Esophagus (tissue), 2 donors: ENCODE data around the gene HDAC8. TPM values are rescaled to one million over a fixed set of nuclear protein-coding genes. Genes with fewer than 3 reads are reported as not detected.
"Not testable (repeated sequence)": the region's sequence is repeated elsewhere in the genome, so short reads cannot be mapped to it uniquely, and the experiment has no call there.

Experiments
- H3K27ac ChIP-seq, 2 donors: one replicate each; pipeline ENCODE4 v1.5.1; 2013; ENCODE audit warnings: low read depth in 2 of 2, mild to moderate bottlenecking in 2 of 2, inconsistent platforms in 1 of 2, low read length in 1 of 2, moderate library complexity in 1 of 2
- H3K27me3 ChIP-seq, 2 donors: one replicate each; pipeline ENCODE4 v1.6.1; 2013; ENCODE audit warnings: low read length in 2 of 2, control low read depth in 1 of 2, mild to moderate bottlenecking in 1 of 2; ENCODE audit not compliant: insufficient read depth in 2 of 2, control insufficient read depth in 1 of 2
- H3K36me3 ChIP-seq, 2 donors: one replicate each; pipeline ENCODE4 v1.6.1; 2013; ENCODE audit warnings: low read length in 1 of 2; ENCODE audit not compliant: control insufficient read depth in 2 of 2, insufficient read depth in 2 of 2
- H3K4me1 ChIP-seq, 2 donors: one replicate each; pipeline ENCODE4 v1.6.1; 2013; ENCODE audit warnings: low read length in 1 of 2; ENCODE audit not compliant: control insufficient read depth in 2 of 2, insufficient read depth in 2 of 2
- H3K4me3 ChIP-seq, 2 donors: one replicate each; pipeline ENCODE4 v1.5.1; 2013; ENCODE audit warnings: low read length in 2 of 2, mild to moderate bottlenecking in 2 of 2, low read depth in 1 of 2, moderate library complexity in 1 of 2
- H3K9me3 ChIP-seq, 2 donors: one replicate each; pipeline ENCODE4 v1.6.1; 2013; ENCODE audit warnings: mild to moderate bottlenecking in 2 of 2, low read depth in 1 of 2, low read length in 1 of 2, moderate library complexity in 1 of 2; ENCODE audit not compliant: control insufficient read depth in 2 of 2, insufficient read depth in 1 of 2
- WGBS, 2 donors: extraction: QIAGEN DNeasy Blood & Tissue Kit; methylation state at CpG; one replicate each; pipeline ENCODE4 v1.1.7; 2013; 5-methylcytosine and 5-hydroxymethylcytosine counted together
- polyA plus RNA-seq, 2 donors: library from polyadenylated mRNA; stranded (reverse); fragments of 200-250 nt; gene quantifications; one replicate each; pipeline ENCODE4 v1.2.3, GENCODE V29; 2013
- donor health status: healthy with polysubstance abuse.
- donor health status: Bipolar disorder and iron deficiency.

Gene HDAC8
- polyA plus RNA-seq, 2 donors: 13.9 to 31.1 TPM

GRCh38 chrX:72540318-72540717 lies 32.3 kb downstream of the HDAC8 start:
- Histone ChIP-seq H3K4me1 (no peaks in the 10 kb centered on the region), H3K9me3 (no peaks in the 10 kb centered on the region), H3K36me3 (no peaks in the 10 kb centered on the region), H3K27ac (no peak overlapping the region), H3K4me3 (no peak overlapping the region), H3K27me3 (no peaks in the 10 kb centered on the region)
- WGBS, 2 donors: 12 to 28% methylated on average over 5 of the region's 5 CpGs

- Histone ChIP-seq H3K4me1 (no peaks in the 10 kb centered on the region), H3K4me3 (no peak overlapping the region), H3K36me3 (no peaks in the 10 kb centered on the region), H3K27ac (no peak overlapping the region), H3K27me3 (no peaks in the 10 kb centered on the region), H3K9me3 (no peaks in the 10 kb centered on the region)
- WGBS, 2 donors: 83 to 87% methylated on average over 2 of the region's 2 CpGs
Measured at GRCh38 chrX:72539822-72540221, 32.8 kb downstream of the HDAC8 start.

- 74 to 97% methylated on average over 1 of the region's 1 CpG for WGBS, 2 donors
- no peaks in the 10 kb centered on the region for H3K27me3 ChIP-seq
- no peak overlapping the region for H3K4me3 ChIP-seq
- H3K4me1 ChIP-seq: no peaks in the 10 kb centered on the region
- no peak overlapping the region for H3K27ac ChIP-seq
- no peaks in the 10 kb centered on the region for H3K36me3 ChIP-seq
- H3K9me3 ChIP-seq: no peaks in the 10 kb centered on the region
Measured at GRCh38 chrX:72536542-72536941, 36.1 kb downstream of the HDAC8 start.

- 88 to 99% methylated on average over 3 of the region's 3 CpGs for WGBS, 2 donors
- H3K36me3 ChIP-seq: no peaks in the 10 kb centered on the region
Measured at GRCh38 chrX:72532366-72532765, 40.3 kb downstream of the HDAC8 start.

GRCh38 chrX:72526534-72527508 lies 45.8 kb downstream of the HDAC8 start:
- Histone ChIP-seq H3K4me3 (no peak overlapping the region), H3K4me1 (no peaks in the 10 kb centered on the region), H3K36me3 (peaks cover 0 to 2% of the 10 kb centered on the region in 2 donors), H3K27me3 (peaks cover 0 to 2% of the 10 kb centered on the region in 2 donors), H3K27ac (no peak overlapping the region), H3K9me3 (no peaks in the 10 kb centered on the region)
- WGBS, 2 donors: 70 to 77% methylated on average over 6 of the region's 6 CpGs

More at GRCh38 chrX:72532366-72532765, 40.3 kb downstream of the HDAC8 start:
- no peak overlapping the region for H3K27ac ChIP-seq
- H3K27me3 ChIP-seq: no peaks in the 10 kb centered on the region
- no peaks in the 10 kb centered on the region for H3K9me3 ChIP-seq
- no peaks in the 10 kb centered on the region for H3K4me1 ChIP-seq
- no peak overlapping the region for H3K4me3 ChIP-seq

GRCh38 chrX:72498782-72499181 lies 73.9 kb downstream of the HDAC8 start:
- no peaks in the 10 kb centered on the region for H3K4me1 ChIP-seq

GRCh38 chrX:72495046-72495445 lies 77.6 kb downstream of the HDAC8 start:
- Histone ChIP-seq H3K36me3 (no peaks in the 10 kb centered on the region), H3K4me3 (no peak overlapping the region), H3K27ac (no peak overlapping the region), H3K27me3 (no peaks in the 10 kb centered on the region), H3K9me3 (no peaks in the 10 kb centered on the region), H3K4me1 (no peaks in the 10 kb centered on the region)
- WGBS, 2 donors: 70 to 78% methylated on average over 6 of the region's 6 CpGs

More at GRCh38 chrX:72498782-72499181, 73.9 kb downstream of the HDAC8 start:
- Histone ChIP-seq H3K27me3 (no peaks in the 10 kb centered on the region), H3K9me3 (no peaks in the 10 kb centered on the region), H3K36me3 (no peaks in the 10 kb centered on the region), H3K27ac (no peak overlapping the region), H3K4me3 (no peak overlapping the region)

- Histone ChIP-seq H3K27ac (no peak overlapping the region), H3K36me3 (no peaks in the 10 kb centered on the region), H3K4me1 (no peaks in the 10 kb centered on the region), H3K9me3 (no peaks in the 10 kb centered on the region), H3K27me3 (peaks cover 0 to 3% of the 10 kb centered on the region in 2 donors), H3K4me3 (no peak overlapping the region)
- 86 to 100% methylated on average over 1 of the region's 1 CpG for WGBS, 2 donors
Measured at GRCh38 chrX:72492499-72492898, 80.1 kb downstream of the HDAC8 start.

GRCh38 chrX:72490221-72490620 lies 82.4 kb downstream of the HDAC8 start:
- H3K27ac ChIP-seq, H3K36me3 ChIP-seq, H3K4me1 ChIP-seq, H3K9me3 ChIP-seq, H3K4me3 ChIP-seq, H3K27me3 ChIP-seq: not testable (repeated sequence)
- 90% methylated on average over 6 of the region's 6 CpGs for WGBS, 2 donors

GRCh38 chrX:72487661-72488060 lies 85.0 kb downstream of the HDAC8 start:
- H3K27ac ChIP-seq: no peak overlapping the region
- H3K9me3 ChIP-seq: no peaks in the 10 kb centered on the region
- no peak overlapping the region for H3K4me3 ChIP-seq
- peaks cover 0 to 3% of the 10 kb centered on the region in 2 donors for H3K27me3 ChIP-seq
- WGBS, 2 donors: 82 to 91% methylated on average over 1 of the region's 1 CpG
- no peaks in the 10 kb centered on the region for H3K4me1 ChIP-seq
- H3K36me3 ChIP-seq: no peaks in the 10 kb centered on the region
